ENCODE measurements around the gene CPT1A.
"Not testable (repeated sequence)": the region's sequence is repeated elsewhere in the genome, so short reads cannot be mapped to it uniquely, and the experiment has no call there.

The CPT1A gene

DNA sequence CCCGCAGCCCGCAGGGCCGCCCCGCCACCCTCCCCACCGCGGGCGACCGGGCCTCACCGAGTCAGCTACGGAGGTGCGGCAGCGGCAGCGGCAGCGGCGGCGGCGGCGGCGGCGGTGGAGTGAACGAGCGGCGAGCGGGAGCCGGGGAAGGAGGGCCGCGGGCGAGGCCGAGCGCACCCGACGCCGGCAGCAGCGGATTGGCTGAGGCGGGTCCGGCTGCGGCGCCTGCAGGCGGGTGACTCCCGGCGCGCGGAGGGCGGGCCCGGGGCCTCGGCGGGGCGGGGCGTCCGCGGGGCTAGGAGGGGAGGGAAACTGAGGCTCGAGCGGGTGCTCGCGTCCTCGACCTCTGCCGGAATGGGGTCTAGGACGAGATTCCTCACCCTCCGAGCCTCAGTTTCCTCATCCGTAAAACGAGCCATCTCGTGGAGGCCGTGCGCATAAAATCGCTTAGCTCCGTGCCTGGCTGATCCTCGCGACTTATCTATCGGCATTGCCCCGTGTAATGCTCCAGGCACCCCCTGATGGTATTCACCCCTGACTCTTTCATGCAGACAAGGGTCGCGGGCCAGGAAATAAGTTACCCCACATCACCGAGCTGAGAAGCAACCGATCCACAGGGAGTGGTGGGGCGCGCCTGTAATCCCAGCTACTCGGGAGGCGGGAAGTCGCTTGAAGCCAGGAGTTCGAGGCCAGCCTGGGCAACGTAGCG, at the start of gene CPT1A:
Gene CPT1A (minus strand): TSS at position 199 of the 709 bp plus-strand sequence. CDS start 26,442 bp downstream, outside the sequence.
- FAIRE-seq: no peak

DNA sequence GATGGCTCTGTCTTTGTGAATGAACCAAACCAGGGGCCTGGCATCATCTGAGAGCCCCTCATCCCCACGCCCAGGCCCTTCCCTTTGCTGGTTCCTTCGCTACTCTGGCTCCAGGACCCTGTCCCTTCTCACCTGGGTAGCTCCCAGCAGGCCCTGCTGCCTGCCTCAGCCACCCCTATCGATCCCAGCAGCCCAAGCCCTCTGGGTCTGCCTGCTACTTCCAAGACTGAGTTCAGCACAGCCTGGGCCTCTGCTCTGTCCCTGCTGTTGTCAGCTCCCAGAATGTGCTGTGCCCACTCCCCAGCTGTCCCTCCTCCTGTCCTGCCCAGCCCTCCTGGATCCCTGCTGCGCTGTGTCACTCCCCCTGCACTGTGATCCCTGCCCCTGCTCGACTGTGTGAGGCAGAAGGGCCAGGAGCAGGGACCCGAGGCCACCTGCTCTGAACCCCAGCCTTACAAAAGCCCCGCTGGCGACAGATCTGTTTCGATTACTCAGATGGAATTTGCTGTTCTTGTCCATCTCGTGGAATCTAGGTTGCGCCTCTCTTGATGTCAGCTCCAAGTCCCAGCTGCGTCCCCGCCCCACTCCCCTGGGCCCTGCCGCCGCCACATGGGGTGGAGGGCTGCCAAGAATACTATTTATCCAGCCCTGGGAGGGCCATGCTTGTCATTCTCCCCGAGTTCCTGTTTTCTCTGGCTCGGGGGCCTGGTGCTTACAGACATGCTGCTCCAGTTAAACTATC, 48.9 kb upstream of the CPT1A start:
- no peak for FAIRE-seq

DNA sequence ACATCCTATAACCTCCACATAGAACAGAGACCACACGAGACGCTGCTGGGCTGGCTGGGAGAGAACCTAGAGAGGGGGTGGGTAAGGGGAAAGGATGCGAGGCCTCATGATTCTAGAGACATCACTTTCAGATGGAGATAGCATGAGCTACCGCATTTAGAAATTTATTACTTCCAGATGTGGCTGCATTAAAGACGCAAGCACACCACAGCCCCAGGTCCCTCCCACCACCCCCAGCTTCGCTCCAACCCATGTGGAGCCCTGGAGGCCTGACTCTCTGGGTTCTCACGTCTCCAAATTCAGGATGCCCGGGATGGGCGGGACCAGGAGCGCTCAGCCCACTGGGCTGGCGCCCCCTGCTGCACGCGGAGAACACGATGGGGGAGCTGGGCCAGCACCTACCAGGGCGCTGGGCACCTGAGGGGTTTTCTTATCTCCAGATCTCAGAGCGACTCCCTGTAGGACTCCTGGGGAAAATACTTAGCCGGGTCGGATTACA, 48.3 kb upstream of the CPT1A start:
- FAIRE-seq: no peak

DNA sequence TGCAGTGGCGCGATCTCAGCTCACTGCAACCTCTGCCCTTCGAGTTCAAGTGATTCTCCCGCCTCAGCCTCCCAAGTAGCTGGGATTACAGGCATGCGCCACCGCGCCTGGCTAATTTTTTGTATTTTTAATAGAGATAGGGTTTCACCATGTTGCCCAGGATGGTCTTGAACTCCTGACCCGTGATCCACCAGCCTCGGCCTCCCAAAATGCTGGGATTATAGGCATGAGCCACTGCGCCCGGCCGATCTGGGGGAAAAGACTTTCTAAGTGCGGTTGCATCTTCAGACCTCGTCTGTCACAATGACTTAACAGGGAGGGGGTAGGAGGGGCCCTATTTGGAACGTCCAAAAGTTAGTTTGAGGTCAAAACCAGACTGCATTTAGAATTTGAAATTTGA, 43.1 kb upstream of the CPT1A start:
- FAIRE-seq: not testable (repeated sequence)

DNA sequence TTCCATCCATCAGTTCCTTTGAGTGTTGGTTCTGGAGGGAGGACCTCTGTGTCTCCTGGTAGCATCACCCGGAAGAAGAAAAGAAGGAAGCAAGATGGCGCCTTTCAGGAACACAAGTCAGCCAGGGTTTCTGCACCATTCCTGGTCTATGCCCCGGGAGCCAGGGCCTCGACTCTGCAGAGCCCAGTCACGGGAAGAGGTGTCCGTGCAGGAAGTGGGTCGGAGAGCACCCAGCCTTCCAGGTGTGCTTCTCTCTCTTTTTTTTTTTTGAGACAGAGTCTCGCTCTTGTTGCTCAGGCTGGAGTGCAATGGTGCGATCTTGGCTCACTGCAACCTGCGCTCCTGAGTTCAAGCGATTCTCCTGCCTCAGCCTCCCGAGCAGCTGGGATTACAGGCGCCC, 40.7 kb upstream of the CPT1A start:
- no peak for FAIRE-seq

DNA sequence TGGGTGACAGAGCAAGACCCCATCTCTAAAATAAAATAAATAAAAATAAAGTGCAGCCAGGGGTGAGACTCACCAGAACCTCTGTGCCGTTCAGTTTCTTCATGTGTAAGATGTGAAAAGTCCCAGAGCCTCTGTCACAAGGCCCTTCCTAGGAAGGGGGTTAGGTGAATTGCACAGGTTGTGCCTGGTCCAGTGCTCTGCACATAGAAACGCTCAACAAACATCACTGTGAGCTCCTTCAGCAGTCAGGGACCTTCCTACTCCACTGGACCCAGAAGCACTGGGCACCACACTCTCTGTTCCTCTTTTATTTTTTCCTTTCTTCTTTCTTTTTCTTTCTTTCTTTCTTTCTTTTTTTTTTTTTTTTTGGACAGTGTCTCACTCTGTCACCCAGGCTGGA, 39.6 kb upstream of the CPT1A start:
- FAIRE-seq: no peak

DNA sequence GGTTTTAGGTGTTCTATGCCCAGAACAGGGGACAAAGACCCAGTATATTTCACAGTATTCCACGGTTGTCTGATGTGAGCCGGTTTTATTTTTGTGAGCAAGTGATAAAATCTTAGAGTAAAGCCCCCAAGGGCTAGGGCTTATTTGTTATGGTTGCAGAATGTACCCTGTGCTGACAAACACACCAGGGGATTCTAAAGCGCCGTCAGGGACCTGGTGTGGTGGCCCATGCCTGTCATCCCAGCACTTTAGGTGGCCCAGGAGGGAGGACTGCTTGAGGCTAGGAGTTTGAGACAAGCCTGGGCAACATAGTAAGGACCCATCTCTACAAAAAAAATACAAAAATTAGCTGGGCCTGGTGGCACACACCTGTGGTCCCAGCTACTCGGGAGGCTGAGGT, 39.1 kb upstream of the CPT1A start:
- FAIRE-seq: no peak

DNA sequence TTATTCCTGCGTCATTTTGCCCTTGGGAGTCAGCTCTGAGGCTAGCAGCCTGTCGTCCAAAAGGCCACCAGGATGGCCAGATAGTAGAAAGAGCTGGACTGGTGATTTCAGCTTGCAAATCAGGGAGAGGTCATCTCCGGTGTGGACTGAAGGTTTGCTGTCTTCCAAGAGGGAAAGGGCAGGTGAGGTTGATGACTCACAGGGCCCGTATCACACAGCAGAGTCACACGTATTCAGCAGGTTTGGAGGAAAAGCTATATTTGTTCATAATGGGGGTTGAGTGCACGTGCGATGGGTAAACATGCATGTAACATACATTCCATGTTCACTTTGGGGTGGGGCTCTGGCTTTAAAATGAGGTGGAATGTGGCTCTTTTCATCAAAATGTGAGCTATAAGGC, 36.3 kb upstream of the CPT1A start:
- no peak for FAIRE-seq

DNA sequence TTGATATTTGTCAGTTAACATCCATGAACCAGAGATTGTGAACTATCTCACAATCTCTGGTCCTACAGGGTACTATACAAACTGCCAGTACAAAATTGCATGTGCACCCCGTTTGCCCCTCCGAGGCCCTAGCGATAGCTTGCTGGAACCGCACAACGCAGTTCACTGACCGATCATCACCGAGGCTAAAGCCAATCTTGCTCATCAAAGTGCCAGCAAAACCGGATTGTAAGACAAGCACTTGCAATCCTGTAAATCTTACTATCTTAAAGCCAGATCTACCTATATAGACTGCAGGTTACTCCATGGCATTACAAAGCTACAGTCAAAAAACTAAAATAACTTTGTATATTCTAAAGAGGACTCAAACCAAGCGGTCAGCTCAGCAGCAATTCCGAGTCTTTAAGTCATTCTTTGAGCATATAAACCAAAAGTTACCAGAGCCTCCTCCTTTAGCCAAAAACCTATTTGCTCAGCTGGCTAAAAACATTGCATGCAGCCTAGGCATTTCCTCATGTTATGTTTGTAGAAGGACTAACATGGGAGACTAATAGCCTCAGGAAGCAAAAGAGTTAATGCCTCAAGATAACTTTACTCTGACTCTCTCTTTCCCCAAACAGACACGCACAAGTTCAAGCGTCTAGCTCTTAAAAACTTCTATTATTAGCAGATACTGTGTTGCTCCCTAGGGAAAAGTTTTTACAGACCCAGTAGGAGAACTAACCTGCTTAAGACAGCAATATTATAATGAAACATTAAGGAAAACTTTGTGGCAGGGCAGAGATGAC, 30.7 kb upstream of the CPT1A start:
- no peak for FAIRE-seq

DNA sequence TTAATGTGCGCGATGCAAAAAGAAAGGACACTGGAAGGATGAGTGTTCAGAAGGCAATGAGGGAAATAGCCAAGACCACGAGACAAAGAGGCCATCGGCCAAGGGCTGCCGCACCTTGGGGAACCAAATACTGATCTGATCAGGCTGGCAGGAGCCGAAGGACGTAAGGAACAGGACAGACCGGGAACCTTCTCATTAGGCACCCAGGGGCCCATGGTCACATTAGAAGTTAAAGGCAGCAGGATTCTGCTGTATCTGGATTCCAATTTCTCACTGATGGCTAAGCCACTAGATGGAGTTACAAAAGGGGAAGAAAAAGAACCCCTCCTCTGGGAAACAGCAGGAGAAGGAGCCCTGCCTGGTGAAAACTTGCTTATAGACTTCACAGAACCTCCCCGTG, 28.8 kb upstream of the CPT1A start:
- no peak for FAIRE-seq

DNA sequence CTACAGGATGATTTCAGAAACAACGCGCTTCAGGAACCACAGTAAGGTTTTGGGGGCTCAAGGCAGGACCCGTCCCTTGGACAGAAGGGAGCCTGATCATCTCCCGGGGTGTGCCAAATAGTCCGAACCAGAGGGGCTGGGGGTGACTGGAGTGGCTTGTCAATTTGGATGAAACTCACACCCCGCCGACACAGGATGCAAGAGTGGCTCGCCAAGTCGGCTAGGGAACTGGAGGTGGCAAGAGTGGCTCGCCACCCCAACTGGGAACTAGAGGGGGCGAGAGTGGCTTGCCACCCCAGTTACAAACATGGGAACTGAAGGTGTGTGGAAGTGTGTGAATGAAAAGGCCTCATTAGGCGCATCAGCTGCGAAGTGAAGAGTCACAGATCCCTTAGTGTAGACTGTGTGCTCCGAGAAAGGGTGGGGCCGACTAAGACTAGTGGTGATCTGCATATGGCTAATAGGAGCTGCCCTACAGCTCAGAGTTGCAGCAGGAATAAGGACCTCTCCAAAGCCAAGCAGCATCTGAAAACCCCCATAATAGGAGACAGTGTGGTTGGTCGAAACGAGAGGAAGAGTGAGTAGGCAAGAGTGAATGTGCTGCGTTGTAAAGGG, 26.6 kb upstream of the CPT1A start:
- no peak for FAIRE-seq

DNA sequence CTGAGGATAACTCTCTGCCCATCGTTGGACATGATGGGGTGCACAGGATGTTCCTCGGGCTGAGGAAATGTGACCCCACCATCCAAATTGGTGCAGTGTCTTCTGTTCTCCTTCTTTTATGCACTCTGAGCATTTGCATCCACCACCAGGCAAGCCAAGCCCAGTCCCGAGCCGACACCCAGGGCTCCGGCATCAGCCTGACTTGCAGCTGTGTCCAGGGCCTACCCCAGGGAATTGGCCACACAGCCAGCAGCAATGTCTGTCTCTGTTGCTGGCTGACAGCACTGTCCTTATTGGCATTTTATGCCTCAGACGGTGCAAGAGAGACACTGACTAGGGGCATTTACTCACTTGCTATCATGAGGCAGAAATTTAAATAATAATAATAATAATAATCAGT, 25.4 kb upstream of the CPT1A start:
- FAIRE-seq: no peak

DNA sequence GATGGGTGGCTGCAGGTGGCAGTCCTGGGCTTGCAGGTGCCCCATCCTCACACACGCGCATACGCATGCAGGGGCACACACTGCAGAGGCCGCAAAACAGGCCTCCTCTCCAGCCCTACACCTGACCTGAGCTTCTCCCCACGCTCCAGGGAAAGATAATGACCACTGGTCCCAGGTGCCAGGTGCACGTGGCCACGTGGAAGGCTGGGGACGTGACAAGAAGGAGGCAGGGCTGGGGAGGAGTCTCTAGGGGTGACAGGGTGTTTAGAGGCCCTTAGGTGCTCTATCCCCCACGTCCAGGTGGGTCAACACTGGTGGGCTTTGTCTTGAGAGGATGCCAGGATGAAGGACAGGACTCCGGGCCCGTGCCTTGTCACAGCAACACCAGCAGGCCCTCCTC, 23.5 kb upstream of the CPT1A start:
- no peak for FAIRE-seq

DNA sequence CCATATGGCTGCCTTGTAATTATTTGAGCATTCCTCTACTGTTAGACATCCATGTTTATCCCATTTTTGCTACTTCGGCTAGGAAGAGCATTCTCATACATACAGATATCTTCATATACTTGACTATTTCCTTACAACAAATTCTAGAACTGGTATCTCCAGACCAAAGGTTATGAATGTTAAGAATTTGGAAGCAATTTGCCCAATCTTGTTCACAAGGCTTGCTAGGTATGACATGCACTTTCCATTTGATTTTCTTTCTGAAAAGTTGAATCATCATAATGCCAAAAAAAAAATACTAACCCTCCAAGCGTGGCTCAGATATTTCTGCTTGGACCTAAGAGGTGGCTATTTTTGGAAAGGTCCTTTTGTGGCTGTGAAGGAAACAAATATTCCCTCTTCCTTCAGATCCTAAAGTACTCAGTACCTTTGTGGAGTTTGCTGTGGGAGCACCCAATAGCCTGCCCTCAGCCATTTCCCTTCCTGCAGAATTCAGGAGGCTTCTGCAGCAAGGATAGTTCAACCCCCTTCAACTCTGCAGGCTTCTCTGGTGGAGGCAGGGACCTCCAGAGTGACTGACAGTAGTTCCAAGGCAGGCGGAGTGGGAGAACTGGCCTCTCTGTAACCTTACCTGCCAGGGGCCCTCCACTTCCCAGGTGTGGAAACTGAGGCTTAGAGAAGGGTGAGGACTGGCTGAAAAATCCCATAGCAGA, 22.0 kb upstream of the CPT1A start:
- no peak for FAIRE-seq

DNA sequence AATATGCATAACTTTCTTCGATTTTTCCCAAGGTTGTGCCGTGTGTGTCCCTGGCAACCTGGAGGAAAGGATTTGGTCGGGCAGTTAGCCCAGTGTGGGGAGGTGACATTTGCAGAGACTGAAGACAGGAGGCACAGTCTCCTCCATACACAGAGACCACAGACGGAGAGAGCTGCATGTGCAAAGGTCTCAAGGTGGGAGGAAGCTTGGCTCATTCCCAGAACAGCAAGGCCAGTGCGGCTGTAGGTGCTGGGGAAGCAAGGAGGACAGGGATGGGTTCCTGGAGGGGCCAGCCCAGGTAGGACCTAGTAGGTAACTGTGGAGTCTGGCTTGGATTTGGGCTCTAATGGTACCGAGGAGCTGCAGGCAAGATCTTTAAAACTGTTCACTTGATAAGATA, 20.7 kb upstream of the CPT1A start:
- FAIRE-seq: no peak

DNA sequence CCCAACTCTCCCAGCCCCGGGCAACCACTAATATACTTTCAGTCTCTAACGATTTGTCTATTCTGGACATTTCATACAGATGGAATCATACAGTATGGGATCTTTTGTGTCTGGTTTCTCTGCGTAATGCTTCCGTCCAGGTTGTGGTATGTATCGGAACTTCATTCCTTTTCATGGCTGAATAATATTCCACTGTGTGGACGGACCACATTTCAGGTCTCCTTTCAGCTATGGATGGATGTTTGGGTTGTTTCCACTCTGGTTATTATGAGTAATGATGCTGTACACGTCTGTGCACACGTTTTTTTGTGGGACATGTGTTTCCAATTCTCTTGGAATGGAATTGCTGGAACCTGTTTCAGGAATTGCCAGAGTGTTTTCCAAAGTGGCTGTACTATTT, 17.4 kb upstream of the CPT1A start:
- FAIRE-seq: no peak

DNA sequence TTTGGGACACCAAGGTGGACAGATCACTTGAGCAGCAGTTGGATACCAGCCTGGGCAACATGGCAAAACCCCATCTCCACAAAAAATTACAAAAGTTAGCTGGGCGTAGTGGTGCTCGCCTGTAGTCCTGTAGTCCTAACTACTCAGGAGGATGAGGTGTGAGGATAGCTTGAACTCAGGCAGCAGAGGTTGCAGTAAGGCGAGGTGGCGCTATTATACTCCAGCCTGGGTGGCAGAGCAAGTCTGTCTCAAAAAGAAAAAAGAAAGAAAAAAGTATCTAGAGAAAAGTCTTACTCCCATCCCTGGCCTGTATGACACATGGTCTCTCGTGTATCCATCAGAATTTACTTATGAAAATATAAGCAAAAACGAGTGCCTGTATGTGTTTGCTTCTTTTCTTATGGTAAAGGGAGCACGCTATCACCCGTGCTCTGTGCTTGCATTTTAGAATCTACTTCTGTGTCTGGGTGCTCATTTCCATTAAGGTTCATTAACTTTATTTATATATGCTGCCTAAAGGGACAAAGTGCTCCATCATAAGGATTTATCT, 15.4 kb upstream of the CPT1A start:
- no peak for FAIRE-seq

DNA sequence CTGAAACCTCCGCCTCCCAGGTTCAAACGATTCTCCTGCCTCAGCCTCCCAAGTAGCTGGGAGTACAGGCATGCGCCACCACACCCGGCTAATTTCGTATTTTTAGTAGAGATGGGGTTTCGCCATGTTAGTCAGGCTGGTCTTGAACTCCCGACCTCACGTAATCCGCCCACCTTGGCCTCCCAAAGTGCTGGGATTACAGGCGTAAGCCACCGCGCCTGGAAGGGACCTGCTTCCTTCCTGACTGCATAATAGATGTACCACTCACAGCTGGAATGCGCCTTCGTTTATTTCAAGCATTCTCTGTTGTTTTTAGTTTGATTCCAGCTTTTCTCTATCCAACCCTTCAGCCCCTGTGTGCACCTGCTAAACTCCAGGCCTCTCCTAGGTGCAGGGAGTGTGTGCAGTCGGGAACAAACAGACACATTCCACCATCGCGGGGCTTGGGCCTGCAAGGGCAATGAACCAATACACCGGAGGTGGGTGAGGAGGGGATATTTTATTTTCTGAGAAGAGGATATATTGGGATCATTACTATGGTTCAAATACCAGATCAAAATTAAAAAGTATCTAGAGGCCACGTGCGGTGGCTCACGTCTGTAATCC, 14.8 kb upstream of the CPT1A start:
- not testable (repeated sequence) for FAIRE-seq

DNA sequence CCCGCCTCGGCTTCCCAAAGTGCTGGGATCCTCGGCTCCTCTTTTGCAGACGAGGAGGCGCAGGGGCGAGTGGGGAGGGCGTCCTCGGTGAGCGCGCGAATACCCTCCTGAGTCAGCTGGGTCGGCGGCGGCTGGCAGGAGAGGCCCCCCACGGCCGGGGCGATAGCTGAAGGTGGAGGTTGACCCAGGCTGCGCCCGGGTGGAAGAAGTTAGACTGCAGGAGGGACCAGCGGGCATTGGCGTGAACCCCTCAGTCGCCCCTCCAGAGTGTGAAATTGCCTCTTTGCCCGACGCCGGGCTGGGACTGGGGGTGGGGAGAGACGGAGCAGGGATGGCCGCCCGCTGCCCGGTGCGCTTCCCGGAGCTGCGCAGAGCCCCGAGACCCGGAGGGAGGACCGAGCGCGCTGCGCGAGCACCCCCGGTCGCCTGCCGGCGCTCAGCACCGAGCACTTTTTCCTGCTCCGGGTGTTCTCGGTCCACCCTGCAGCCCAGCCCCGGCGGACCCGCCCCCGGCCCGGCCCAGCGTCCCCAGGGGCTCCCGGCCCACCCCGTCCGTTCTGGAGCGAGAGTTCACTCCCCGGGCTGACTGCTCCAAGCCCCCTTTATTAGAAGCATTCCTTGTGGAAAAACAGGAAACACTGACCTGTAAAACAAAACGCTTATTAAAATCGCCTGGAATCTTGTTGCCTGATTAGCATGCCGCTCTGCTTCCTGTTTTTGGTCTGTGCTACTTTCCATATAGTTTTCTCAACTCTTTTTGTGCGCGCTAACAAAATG, 13.7 kb upstream of the CPT1A start:
- FAIRE-seq: no peak

DNA sequence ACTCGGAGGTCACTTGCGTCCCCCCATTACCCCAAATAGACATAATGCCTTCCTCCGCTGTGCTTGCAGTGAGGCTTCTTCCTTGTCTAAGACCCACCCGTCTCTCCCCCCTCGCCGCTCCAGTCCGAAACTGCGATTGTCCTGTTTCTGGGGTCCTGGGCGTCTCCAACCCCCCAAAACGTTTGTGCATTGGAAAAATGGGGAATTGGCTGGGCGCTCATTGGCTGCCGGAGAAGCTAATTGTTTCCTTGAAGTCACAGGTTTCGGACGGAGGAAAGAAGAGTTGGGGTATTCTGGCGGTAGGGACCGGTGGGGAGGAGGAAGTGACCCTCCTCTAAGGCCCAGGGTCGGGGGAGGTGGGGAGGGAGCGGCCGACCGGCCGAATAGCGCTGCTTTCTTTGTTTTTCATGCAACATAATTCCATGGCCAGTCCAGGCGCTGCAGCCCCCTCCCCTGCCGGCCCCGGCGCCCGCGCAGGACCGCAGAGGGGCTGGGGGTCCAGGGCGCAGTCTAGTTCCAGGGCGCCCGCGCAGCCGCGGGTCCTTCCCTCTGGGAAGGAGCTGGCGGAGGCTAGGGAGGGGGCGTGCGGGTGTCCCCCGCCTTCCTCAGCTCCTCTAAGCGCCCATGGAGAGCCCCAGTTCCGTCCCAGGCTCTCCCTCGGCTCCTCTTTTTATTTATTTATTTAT, 12.7 kb upstream of the CPT1A start:
- FAIRE-seq: no peak

All from A204.1 (cell line).